GM21825 (cell line): ENCODE data around the gene ADGRD1.

Experiments
- ATAC-seq: cut with Tn5 transposase; IDR thresholded peaks from one replicate; pipeline ENCODE4 v1.9.1; 2021; ENCODE audit warnings: mild to moderate bottlenecking, moderate library complexity; ENCODE audit not compliant: unreplicated experiment

Gene ADGRD1

GRCh38 chr12:131005161-131006035 is 51.7 kb downstream of the ADGRD1 start:
- ATAC-seq, result no peak

- no peak for ATAC-seq
These were observed 52.5 kb downstream of the ADGRD1 start for GRCh38 chr12:131006036-131006735.

GRCh38 chr12:131007031-131007739 is 53.5 kb downstream of the ADGRD1 start:
- no peak for ATAC-seq

GRCh38 chr12:131007740-131008117 is 54.0 kb downstream of the ADGRD1 start:
- ATAC-seq, result no peak

GRCh38 chr12:131008131-131008912 is 54.6 kb downstream of the ADGRD1 start:
- ATAC-seq, result no peak

GRCh38 chr12:131008913-131009270 is 55.2 kb downstream of the ADGRD1 start:
- no peak for ATAC-seq

GRCh38 chr12:131009595-131010395 is 56.1 kb downstream of the ADGRD1 start:
- ATAC-seq, result no peak

- no peak for ATAC-seq
These were observed 56.9 kb downstream of the ADGRD1 start for GRCh38 chr12:131010396-131011131.

GRCh38 chr12:131011165-131012079 is 57.7 kb downstream of the ADGRD1 start:
- no peak for ATAC-seq

- ATAC-seq, result no peak
These were observed 58.8 kb downstream of the ADGRD1 start for GRCh38 chr12:131012279-131013069.

GRCh38 chr12:131013118-131013517 is 59.4 kb downstream of the ADGRD1 start:
- ATAC-seq, result no peak

GRCh38 chr12:131014343-131014742 is 60.6 kb downstream of the ADGRD1 start:
- ATAC-seq, result no peak

GRCh38 chr12:131015581-131016337 is 62.1 kb downstream of the ADGRD1 start:
- ATAC-seq, result no peak

GRCh38 chr12:131017477-131017991 is 63.8 kb downstream of the ADGRD1 start:
- ATAC-seq, result no peak

- ATAC-seq, result no peak
These were observed 64.4 kb downstream of the ADGRD1 start for GRCh38 chr12:131018019-131018620.

GRCh38 chr12:131018808-131019397 is 65.2 kb downstream of the ADGRD1 start:
- no peak for ATAC-seq
